CD1c-positive myeloid dendritic cell (primary cell): Measurements from ENCODE around the gene ZSCAN21.

Source experiments
- DNase-seq: peaks from one replicate; pipeline ENCODE4 v3.0.0-alpha.2; 2016; ENCODE audit errors: extremely low spot score

Gene ZSCAN21

DNA sequence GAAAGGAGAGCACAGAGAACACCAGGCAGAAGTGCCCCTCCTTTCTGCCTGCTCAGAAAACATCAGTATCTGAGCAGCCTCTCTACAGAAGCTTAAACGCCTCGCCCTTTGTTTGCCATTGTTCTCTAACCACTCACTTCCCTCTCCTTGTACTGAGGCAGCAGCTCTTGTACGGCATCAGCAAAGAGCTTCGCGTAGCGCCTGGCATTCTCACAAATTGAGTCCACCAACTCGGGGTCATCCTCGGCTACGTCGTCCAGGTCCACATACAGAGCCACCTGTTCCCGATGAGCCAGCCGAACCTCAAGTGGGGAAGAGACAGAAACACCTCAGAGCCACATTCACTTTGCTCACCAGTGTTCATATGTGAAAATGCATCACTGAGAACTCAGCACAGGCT, 49.9 kb downstream of the ZSCAN21 start:
- DNase-seq = no peak

DNA sequence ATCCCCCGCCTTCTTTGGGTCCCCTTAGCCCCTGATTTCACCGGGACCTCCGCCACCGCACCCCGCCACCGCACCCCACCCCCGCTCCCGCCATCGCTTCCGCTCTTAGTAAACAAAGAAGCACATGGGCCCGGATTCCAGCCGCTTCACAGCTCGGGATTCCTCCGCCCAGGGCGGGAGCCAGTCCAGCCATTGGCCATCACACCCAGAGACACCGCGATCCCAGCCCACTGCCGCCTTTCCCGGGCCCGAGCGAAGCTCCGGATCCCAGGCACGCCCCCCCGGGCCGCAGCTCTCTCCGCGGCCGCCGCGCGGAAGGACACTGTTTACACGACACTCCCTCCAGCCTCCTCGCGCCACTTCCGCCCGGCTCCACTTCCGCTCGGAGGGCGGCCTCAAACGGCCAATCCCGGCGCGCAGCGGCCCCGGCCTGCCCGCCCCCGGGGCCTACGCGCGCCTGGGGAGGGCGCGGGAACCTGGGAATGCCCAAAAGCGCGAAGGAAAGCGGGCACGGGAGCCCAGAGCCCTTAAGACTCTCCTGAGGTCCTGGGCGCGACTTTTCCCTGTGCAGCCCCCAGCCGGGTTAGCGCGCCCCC, 50.9 kb downstream of the ZSCAN21 start:
- DNase-seq = peak; percentile 97

DNA sequence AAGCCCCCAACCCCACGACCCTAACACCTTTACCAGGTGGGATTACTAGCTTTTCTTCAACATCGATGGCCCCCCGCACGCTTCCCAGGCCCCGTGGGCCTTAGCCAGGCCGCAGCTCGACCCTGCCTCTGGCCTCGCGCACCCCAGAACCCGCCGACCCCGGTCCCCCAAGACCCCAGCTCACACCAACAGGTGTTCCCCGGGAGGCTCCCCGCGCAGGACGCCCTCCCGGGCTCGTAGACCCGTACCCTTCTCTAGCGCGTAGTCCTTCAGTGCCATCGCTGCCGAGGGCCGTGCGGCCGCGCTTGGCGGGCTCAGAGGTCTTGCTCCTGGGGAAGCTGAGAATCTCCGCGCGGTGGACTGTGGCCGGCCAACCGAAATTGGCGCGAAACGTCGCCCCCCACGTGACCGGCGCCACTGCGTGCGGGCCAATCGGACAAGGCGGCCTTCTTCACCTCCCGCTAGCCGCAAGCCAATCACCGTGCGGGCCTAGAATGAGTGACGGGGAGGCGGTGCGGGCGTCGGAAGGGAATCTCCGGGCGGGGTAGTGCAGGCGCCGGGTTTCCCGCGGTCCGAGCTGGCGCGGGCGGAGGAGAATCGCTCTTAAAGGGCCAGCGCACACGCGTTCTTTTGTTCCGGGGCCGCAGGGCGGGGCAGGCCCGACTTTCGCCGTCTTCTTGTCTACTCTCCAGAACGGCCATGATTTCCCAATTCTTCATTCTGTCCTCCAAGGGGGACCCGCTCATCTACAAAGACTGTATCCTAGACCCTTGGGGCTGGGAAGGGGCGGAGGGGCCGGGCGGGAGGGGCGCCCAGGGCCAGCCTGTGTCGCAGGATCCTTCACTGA, 51.7 kb downstream of the ZSCAN21 start, which contains the start of the genes AP4M1 and MCM7:
TSS of gene AP4M1 (plus strand) at position 628 of the 847 bp plus-strand sequence. CDS start at position 700, 72 bp downstream.
TSS of gene MCM7 (minus strand) at position 382 of the 847 bp plus-strand sequence. CDS start at position 279, 103 bp downstream.
- DNase-seq = peak; percentile 99

DNA sequence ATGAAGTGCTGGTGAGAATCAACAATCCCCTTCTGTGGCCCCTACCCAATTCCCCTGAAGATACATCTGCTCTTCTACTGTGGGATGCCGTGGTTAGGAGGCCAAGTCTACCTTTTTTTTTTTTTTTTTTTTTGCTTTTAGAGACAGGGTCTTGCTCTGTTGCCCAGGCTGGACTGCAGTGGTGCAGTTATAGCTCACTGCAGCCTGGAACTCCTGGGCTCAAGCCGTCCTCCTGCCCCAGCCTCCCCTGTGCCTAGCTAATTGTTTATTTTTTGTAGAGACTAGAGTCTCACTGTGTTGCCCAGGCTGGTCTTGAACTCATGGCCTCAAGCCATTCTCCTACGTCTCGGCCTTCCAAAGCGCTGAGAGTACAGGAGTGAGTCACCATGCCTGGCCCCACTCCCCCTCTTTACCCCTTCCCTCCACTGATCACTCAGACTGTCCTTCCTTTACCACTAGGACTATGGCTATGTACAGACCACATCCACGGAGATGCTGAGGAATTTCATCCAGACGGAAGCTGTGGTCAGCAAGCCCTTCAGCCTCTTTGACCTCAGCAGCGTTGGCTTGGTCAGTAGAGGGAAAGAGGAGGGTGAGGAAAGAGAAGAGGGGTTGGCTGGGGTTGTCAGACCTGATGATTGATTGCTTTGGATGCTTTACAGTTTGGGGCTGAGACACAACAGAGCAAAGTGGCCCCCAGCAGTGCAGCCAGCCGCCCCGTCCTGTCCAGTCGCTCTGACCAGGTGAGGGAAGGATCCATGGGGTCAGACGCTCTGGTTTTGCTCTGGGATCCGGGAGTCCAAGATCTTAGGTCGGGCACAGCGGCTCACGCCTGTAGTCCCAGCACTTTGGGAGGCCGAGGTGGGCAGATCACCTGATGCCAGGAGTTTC, 53.6 kb downstream of the ZSCAN21 start:
- no peak for DNase-seq

DNA sequence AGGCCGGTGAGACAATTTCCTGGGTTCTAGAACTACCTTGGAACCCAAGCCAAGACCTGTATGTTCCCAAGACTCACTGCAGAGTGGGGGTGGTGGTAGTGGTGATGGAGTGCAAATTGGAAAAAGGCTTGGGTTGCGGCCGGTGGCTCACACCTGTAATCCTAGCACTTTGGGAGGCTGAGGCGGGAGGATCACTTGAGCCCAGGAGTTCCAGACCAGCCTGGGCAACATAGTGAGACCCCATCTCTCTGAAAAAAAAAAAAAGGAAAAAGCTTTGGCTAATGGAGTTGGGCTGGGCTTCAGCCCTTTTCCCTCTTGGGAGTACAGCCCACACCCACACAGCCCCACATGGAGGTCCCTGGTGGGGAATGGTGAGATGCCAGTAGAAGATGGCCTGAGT, 56.0 kb downstream of the ZSCAN21 start:
- DNase-seq = no peak

DNA sequence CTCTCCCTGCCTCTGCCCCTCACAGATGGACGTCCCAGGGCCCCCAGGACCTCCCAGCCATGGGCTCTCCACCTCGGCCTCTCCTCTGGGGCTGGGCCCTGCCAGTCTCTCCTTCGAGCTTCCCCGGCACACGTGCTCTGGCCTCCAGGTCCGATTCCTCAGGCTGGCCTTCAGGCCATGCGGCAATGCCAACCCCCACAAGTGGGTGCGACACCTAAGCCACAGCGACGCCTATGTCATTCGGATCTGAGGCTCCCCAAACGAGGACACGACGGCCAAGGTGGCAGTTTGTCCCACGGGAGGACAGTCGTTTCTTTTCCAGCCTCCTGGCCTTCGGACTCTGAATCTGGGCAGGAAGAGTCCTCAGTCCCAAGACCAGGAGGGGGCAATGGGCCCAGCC, 57.1 kb downstream of the ZSCAN21 start:
- no peak for DNase-seq

DNA sequence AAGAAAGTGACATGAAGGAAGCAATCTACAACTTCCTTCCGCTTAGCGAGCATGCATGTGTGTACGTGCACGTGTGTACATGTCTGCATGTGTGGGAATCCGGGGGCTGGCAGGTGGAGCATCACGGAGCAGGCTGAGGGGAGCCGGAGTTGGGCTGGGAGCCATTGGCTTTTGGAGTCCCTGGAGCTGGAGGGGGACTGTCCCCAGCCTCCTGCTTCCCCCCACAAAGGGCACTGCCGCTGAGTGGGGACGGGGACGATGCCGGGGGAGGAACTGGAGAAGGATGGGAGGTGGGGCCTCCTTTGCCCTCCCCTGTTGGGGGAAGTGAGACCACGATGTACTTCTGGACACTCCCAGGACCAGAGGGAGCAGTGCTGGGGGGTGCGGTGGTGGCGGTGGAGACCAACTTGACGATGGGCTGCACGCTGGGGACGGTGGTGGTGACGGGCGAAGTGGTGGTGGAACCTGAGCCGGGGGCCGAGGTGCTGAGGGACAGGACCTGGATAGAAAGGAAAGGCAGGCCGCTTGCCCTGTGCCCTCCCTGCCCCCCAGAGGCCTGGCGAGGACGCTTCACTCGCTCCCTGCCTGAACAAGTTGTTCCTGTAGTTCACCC, 57.7 kb downstream of the ZSCAN21 start:
- no peak for DNase-seq

DNA sequence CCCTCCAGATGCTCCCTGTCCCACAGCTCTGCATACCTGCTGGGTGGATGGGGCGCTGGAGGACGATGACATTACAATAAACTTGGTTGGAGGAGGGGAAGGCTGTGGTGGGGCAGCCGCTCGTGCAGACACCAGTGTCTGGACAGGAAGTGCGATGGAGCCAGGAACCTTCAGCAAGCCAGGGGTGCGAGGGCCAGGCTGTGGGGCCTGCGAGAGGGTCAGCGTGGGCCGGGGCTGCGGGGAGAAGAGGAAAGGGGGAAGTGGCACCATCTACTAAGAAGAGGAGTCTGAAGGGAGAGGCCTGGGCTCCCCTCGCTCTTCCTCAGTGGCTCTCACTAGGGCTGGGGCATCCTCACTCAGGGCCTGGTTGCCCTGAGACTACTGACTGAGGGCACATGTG, 58.3 kb downstream of the ZSCAN21 start:
- DNase-seq = no peak

DNA sequence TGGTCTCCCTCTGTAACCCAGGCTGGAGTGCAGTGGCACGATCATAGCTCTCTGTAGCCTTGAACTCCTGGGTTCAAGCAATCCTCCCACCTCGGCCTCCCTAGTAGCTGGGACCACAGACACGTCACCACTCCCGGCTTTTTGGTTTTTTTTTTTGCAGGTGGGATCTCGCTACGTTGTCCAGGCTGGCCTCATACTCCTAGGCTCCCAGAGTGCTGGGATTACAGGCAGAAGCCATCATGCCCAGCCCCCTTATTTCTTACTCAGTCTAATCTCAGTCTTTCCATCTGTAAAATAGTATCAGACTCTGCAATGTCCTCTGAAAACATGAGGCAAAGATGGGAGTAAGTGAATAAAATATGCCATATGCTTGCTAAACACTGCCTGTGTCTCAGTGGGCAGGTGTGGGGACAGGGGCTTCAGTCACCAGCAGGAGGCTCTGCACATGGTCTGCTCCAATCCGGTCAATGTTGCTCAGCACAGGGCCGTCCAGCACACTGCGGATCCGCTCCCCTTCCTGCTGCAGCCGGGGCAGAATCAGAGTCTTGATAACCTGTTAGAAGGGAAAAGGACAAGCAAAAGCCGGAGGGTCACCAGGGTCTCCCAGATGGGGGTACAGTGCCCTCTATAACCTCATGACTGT, 60.1 kb downstream of the ZSCAN21 start:
- DNase-seq = no peak

DNA sequence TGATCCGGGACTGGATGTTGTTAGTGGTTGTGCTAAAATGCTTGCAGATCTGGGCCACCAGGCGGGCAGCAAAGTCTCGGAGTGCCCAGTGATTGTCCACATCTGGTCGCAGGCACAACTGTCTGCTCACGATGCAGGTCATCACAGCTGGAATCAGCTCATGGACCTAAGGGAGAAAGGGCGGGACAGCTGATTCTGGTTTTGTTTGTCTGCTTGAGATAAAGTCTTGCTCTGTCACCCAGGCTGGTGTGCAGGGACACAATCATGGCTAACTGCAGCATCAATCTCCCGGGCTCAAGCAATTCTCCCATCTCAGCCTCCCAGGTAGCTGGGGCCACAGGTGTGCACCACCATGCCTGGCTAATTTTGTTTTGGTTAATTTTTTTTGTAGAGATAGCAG, 61.6 kb downstream of the ZSCAN21 start:
- DNase-seq = no peak

DNA sequence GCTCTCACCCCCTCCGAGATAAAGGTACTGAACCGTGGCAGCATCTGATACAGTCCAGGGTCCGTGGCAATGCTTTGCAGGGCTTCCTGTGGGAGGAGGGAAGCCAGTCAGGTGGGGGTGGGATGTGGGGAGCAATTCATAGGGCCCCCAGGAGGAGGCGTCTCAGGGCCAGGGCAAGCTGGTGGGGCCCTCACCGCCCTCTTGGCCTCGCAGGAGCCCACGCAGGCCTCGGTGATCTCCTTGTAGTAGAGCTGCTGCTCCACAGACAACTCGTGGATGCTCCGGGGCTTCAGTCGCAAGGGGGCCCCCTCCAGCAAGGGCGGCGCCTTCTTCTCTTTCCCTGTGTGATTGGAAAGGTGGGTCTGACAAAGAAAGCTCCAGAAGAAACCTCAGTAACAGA, 62.3 kb downstream of the ZSCAN21 start:
- no peak for DNase-seq
